ENCODE measurements around the gene KIAA2012. TPM values are rescaled to one million over a fixed set of nuclear protein-coding genes. Genes with fewer than 3 reads are reported as not detected.

The KIAA2012 gene
- total and polyA plus RNA-seq, 2 of the 4 experiments (the other 2 are of a cell fraction), result under 0.01 to 0.09 TPM

GRCh38 chr2:202164411-202164810 lies 91.4 kb downstream of the KIAA2012 start:
- Histone ChIP-seq H4K91ac (ENCODE audit: insufficient read depth, low read depth, low read length) (peak overlapping the region; percentile 52; the same call in 1 of the 2 replicates), H3K27ac (ENCODE audit: insufficient read depth, low read length) (no peak overlapping the region)
- intact Hi-C loops (cut with micrococcal nuclease), result no loop called here

More at GRCh38 chr2:202164411-202164810, 91.4 kb downstream of the KIAA2012 start:
- H3K79me1 ChIP-seq (ENCODE audit: low read depth in 1 of 2, low read length in 2 of 2), result no peaks in the 10 kb centered on the region
- in situ Hi-C loops (cut with MboI; ENCODE audit: low sequenced_read_pairs) (loop anchor here (10.0 kb wide), 1 partner anchor 370 kb away; no protein-coding TSS in a partner anchor), dilution Hi-C loops (cut with HindIII; ENCODE audit: low sequenced_read_pairs, unreplicated experiment) (no loop called here)
- no peak overlapping the region for H3K4me3 ChIP-seq (ENCODE audit: insufficient read depth, low read depth, low read length)
- no peaks in the 10 kb centered on the region for H4K20me1 ChIP-seq (ENCODE audit: insufficient read depth, low read length)
- H3K9ac ChIP-seq (ENCODE audit: low read depth, low read length), result no peak overlapping the region
- ChIA-PET POLR2A (ENCODE audit: unreplicated experiment) (interaction anchor here (0.6 kb wide), 1 partner anchor 284 kb away, joined by 3 read pairs; no protein-coding TSS in a partner anchor), CTCF (no interaction called here)
- H3K14ac ChIP-seq (replicated peaks; ENCODE audit: low read depth, low read length), result peak overlapping the region; percentile 37; the same call in 1 of the 2 replicates
- H3K27me3 ChIP-seq (ENCODE audit: control insufficient read depth, insufficient read depth, low read length), result no peaks in the 10 kb centered on the region
- ATAC-seq (ENCODE audit: low read depth) (no peak), DNase-seq (peak; percentile 37)
- H2AK5ac ChIP-seq (ENCODE audit: low read depth, low read length), result peak overlapping the region; percentile 79
- H3K4me1 ChIP-seq (ENCODE audit: control insufficient read depth, insufficient read depth, low read length), result peaks cover 15% of the 10 kb centered on the region
- H3K4ac ChIP-seq (ENCODE audit: low read depth, low read length), result peak overlapping the region; percentile 65
- no peak overlapping the region; the same call in 1 of the 2 replicates for H3K23ac ChIP-seq (ENCODE audit: low read depth, low read length)
- no peak overlapping the region for H2AK9ac ChIP-seq (replicated peaks; ENCODE audit: low read depth, low read length, poor library complexity)
- no peak overlapping the region for H2BK20ac ChIP-seq (ENCODE audit: low read depth, low read length)
- peak overlapping the region; percentile 78 for H2AFZ ChIP-seq (replicated peaks; ENCODE audit: low read length, poor library complexity)
- no peak overlapping the region; the same call in 1 of the 2 replicates for H4K5ac ChIP-seq (ENCODE audit: low read depth, low read length)
- no peak overlapping the region for H2BK5ac ChIP-seq (ENCODE audit: low read depth, low read length, poor library complexity, severe bottlenecking)
- no peak overlapping the region; the same call in 1 of the 2 replicates for H3K18ac ChIP-seq (ENCODE audit: low read depth, low read length)
- peak overlapping the region; percentile 10; the same call in 1 of the 3 replicates for H2BK15ac ChIP-seq (ENCODE audit: low read depth, low read length)
- H4K8ac ChIP-seq (ENCODE audit: low read depth in 2 of 2, low read length in 2 of 2), result peak overlapping the region; percentile 2 to 28; a peak in 1 of 4 replicates
- H3K4me2 ChIP-seq (ENCODE audit: low read depth, low read length), result no peak overlapping the region
- BruUV-seq (replicated peaks), result no TSS peak
- H2BK120ac ChIP-seq (ENCODE audit: low read depth, low read length), result peak overlapping the region; percentile 25; the same call in 1 of the 2 replicates
- H3K9me3 ChIP-seq (ENCODE audit: control insufficient read depth, insufficient read depth, low read length), result no peaks in the 10 kb centered on the region
- H3K9me1 ChIP-seq (ENCODE audit: insufficient read depth, low read length), result peaks cover 6% of the 10 kb centered on the region
- TF ChIP-seq FOS (IDR thresholded peaks at IDR 0.05; ENCODE audit: low read depth, low read length) (no peak), SMC3 (IDR thresholded peaks at IDR 0.05; ENCODE audit: low read depth, low read length) (no peak), CHD1 (IDR thresholded peaks at IDR 0.05; ENCODE audit: low read depth, low read length) (no peak), USF2 (IDR thresholded peaks at IDR 0.05; ENCODE audit: low read depth, low read length) (no peak), MAZ (IDR thresholded peaks at IDR 0.05; ENCODE audit: borderline replicate concordance, low read depth, low read length) (no peak), NFE2L2 (IDR thresholded peaks at IDR 0.05; ENCODE audit: low read depth, low read length) (no peak), MXI1 (IDR thresholded peaks at IDR 0.05; ENCODE audit: borderline replicate concordance, low read depth, low read length) (no peak), BHLHE40 (IDR thresholded peaks at IDR 0.05; ENCODE audit: low read depth, low read length) (no peak), RFX5 (IDR thresholded peaks at IDR 0.05; ENCODE audit: low read depth, low read length) (no peak), CEBPB (IDR thresholded peaks at IDR 0.05; ENCODE audit: low read depth, low read length) (no peak), POLR2A (IDR thresholded peaks at IDR 0.05; ENCODE audit: low read depth, low read length) (no peak), RCOR1 (IDR thresholded peaks at IDR 0.05; ENCODE audit: insufficient replicate concordance, low read length) (no peak), ELK1 (IDR thresholded peaks at IDR 0.05; ENCODE audit: borderline replicate concordance, low read depth, low read length) (no peak), RAD21 (IDR thresholded peaks at IDR 0.05; ENCODE audit: low read length) (no peak), MAFK (IDR thresholded peaks at IDR 0.05; ENCODE audit: low read depth, low read length) (no peak)
- TF ChIP-seq, protein P1, sequence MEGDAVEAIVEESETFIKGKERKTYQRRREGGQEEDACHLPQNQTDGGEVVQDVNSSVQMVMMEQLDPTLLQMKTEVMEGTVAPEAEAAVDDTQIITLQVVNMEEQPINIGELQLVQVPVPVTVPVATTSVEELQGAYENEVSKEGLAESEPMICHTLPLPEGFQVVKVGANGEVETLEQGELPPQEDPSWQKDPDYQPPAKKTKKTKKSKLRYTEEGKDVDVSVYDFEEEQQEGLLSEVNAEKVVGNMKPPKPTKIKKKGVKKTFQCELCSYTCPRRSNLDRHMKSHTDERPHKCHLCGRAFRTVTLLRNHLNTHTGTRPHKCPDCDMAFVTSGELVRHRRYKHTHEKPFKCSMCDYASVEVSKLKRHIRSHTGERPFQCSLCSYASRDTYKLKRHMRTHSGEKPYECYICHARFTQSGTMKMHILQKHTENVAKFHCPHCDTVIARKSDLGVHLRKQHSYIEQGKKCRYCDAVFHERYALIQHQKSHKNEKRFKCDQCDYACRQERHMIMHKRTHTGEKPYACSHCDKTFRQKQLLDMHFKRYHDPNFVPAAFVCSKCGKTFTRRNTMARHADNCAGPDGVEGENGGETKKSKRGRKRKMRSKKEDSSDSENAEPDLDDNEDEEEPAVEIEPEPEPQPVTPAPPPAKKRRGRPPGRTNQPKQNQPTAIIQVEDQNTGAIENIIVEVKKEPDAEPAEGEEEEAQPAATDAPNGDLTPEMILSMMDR (conservative IDR thresholded peaks at IDR 0.05; ENCODE audit: low read depth, low read length), result no peak
- 81% methylated on average over 2 of the region's 3 CpGs; no CpG with 5 or more reads in 1 of the 2 experiments for WGBS, 2 experiments (ENCODE audit: extremely low coverage in 2 of 2, insufficient read length in 1 of 2)
- no peak overlapping the region for H3K56ac ChIP-seq (ENCODE audit: extremely low read depth, insufficient read depth, low read length)
- H3K36me3 ChIP-seq (ENCODE audit: control insufficient read depth, insufficient read depth, low read length), result no peaks in the 10 kb centered on the region

Data from IMR-90 (cell line).